Measurements from ENCODE around the gene FGF9.

DNA sequence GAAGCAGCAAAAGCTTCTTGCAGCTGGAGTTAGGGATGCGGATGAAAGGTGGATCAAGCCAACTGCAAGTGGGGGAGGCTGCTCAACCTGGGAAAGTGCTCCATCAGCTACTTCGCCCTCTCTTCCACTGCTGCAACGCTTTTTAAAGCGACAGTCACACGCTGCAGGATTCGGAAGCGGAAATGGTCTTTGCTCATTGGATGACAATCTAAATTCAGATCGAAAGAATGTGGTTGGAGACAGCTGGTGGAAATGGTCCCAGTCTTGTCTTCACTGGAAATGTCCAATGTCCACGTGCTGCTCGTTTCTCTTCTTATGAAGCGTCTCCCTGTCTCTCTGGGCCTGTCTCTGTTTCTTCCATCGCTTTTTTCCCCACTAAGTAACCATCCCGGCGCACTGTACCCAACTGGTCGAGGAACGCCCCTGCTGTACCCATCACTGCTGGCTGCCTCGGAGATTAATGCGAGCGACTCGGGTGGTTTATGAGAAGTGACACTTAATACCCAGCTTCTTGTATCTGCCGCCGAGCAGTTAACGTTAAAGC is 2.1 kb upstream of the FGF9 start:
- TF ChIP-seq, protein P1, sequence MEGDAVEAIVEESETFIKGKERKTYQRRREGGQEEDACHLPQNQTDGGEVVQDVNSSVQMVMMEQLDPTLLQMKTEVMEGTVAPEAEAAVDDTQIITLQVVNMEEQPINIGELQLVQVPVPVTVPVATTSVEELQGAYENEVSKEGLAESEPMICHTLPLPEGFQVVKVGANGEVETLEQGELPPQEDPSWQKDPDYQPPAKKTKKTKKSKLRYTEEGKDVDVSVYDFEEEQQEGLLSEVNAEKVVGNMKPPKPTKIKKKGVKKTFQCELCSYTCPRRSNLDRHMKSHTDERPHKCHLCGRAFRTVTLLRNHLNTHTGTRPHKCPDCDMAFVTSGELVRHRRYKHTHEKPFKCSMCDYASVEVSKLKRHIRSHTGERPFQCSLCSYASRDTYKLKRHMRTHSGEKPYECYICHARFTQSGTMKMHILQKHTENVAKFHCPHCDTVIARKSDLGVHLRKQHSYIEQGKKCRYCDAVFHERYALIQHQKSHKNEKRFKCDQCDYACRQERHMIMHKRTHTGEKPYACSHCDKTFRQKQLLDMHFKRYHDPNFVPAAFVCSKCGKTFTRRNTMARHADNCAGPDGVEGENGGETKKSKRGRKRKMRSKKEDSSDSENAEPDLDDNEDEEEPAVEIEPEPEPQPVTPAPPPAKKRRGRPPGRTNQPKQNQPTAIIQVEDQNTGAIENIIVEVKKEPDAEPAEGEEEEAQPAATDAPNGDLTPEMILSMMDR (conservative IDR thresholded peaks at IDR 0.05), result no peak
- no peak for TF ChIP-seq ZFX (IDR thresholded peaks at IDR 0.05)
